Fibroblast of the aortic adventitia (primary cell): ENCODE data around the gene GNPAT. TPM values are rescaled to one million over a fixed set of nuclear protein-coding genes. Genes with fewer than 3 reads are reported as not detected.

Source experiments
- DNase-seq: peaks from one replicate; pipeline ENCODE4 v3.0.0-alpha.2; 2010; ENCODE audit warnings: low read depth
- H3K4me3 ChIP-seq: 2 replicates; pipeline ENCODE4 v1.5.1; 2011; ENCODE audit warnings: low read depth, mild to moderate bottlenecking, control low read depth, low read length, moderate library complexity
- CTCF ChIP-seq: IDR thresholded peaks from 2 replicates; pipeline ENCODE4 v1.5.1; 2011; ENCODE audit warnings: mild to moderate bottlenecking, low read length, control low read depth, inconsistent platforms; ENCODE audit not compliant: insufficient read depth
- total RNA-seq: library from RNA; depleted of rRNA; stranded (reverse); fragments of >200 nt; gene quantifications from 2 replicates; pipeline ENCODE4 v1.2.3, GENCODE V29; 2012; ENCODE audit warnings: low replicate concordance

Gene GNPAT
- total RNA-seq, 1 donor, result 54.8 TPM

GRCh38 chr1:231313661-231314060 is 72.6 kb downstream of the GNPAT start:
- no peak overlapping the region for H3K4me3 ChIP-seq
- no peak for TF ChIP-seq CTCF
- no peak for DNase-seq

- no peak overlapping the region for H3K4me3 ChIP-seq
- peak; percentile 56 for TF ChIP-seq CTCF
- DNase-seq, result peak; percentile 30
These were observed 74.9 kb downstream of the GNPAT start for GRCh38 chr1:231315887-231316286.

- no peak for TF ChIP-seq CTCF
- no peak overlapping the region for H3K4me3 ChIP-seq
- no peak for DNase-seq
These were observed 76.4 kb downstream of the GNPAT start for GRCh38 chr1:231317306-231318014.

- DNase-seq, result no peak
- no peak for TF ChIP-seq CTCF
- no peak overlapping the region for H3K4me3 ChIP-seq
These were observed 77.0 kb downstream of the GNPAT start for GRCh38 chr1:231318015-231318355.

- TF ChIP-seq CTCF, result no peak
- no peak for DNase-seq
- H3K4me3 ChIP-seq, result no peak overlapping the region
These were observed 77.6 kb downstream of the GNPAT start for GRCh38 chr1:231318568-231318967.

GRCh38 chr1:231319080-231319479 is 78.1 kb downstream of the GNPAT start:
- no peak overlapping the region for H3K4me3 ChIP-seq
- no peak for TF ChIP-seq CTCF
- no peak for DNase-seq
